A673 (cell line): ENCODE measurements around the gene HERPUD2. TPM values are rescaled to one million over a fixed set of nuclear protein-coding genes. Genes with fewer than 3 reads are reported as not detected.

Experiments used
- BruUV-seq: library from RNA; stranded (reverse); fragments of 400-500 nt; replicated peaks from 2 replicates; lab custom pipeline; 2021; lab: Mats Ljungman, UMichigan
- CTCF ChIA-PET: fragments of 300-600 bp; sonication (Branson Sonifier 250); formaldehyde crosslinking; loops from one replicate; lab custom pipeline; 2022; ENCODE audit warnings: antibody characterized with exemption; lab: Charles Lee
- POLR2A ChIA-PET: fragments of 300-600 bp; sonication (Branson Sonifier 250); formaldehyde crosslinking; loops from one replicate; lab custom pipeline; 2022; ENCODE audit warnings: antibody characterized with exemption; ENCODE audit not compliant: low non-redundant PET; lab: Charles Lee
- DNase-seq: peaks from one replicate; pipeline ENCODE4 v3.0.0-alpha.2; 2015; ENCODE audit warnings: low spot score
- H3K27ac ChIP-seq: fragments of 200-600 bp; sonication (generic); 2 replicates; pipeline ENCODE4 v1.5.1; 2016; ENCODE audit warnings: mixed run types, low read depth, mild to moderate bottlenecking, mixed read lengths, antibody characterized with exemption, low read length; ENCODE audit not compliant: poor library complexity, severe bottlenecking
- H3K27me3 ChIP-seq: fragments of 200-600 bp; sonication (generic); replicated peaks from 2 replicates; pipeline ENCODE4 v1.6.1; 2017; ENCODE audit warnings: mixed run types, low read depth, mild to moderate bottlenecking, mixed read lengths, antibody characterized with exemption, low read length; ENCODE audit not compliant: insufficient read depth, poor library complexity
- H3K36me3 ChIP-seq: fragments of 200-600 bp; sonication (generic); 2 replicates; pipeline ENCODE4 v1.6.1; 2016; ENCODE audit warnings: mixed run types, mild to moderate bottlenecking, mixed read lengths, antibody characterized with exemption, low read length; ENCODE audit not compliant: insufficient read depth, poor library complexity, severe bottlenecking
- H3K4me1 ChIP-seq: fragments of 200-600 bp; sonication (generic); 2 replicates; pipeline ENCODE4 v1.6.1; 2017; ENCODE audit warnings: mixed run types, mild to moderate bottlenecking, mixed read lengths, antibody characterized with exemption, low read length; ENCODE audit not compliant: insufficient read depth, poor library complexity, severe bottlenecking
- H3K4me3 ChIP-seq: fragments of 200-600 bp; sonication (generic); 2 replicates; pipeline ENCODE4 v1.5.1; 2016; ENCODE audit warnings: low read depth, mixed run types, mild to moderate bottlenecking, mixed read lengths, low read length; ENCODE audit not compliant: poor library complexity, severe bottlenecking
- H3K9me3 ChIP-seq: fragments of 200-600 bp; sonication (generic); 2 replicates; pipeline ENCODE4 v1.6.1; 2016; ENCODE audit warnings: mixed run types, low read depth, mild to moderate bottlenecking, mixed read lengths, antibody characterized with exemption, low read length; ENCODE audit not compliant: poor library complexity, severe bottlenecking
- EZH2 ChIP-seq: fragments of 200-600 bp; sonication (generic); IDR thresholded peaks from 2 replicates; pipeline ENCODE4 v1.6.1; 2017; ENCODE audit warnings: borderline replicate concordance, low read depth, mild to moderate bottlenecking, mixed read lengths, antibody characterized with exemption, low read length; ENCODE audit not compliant: poor library complexity, severe bottlenecking
- intact Hi-C: fragments of 100-400 bp; cut with micrococcal nuclease; formaldehyde crosslinking; loops from one replicate; pipeline ENCODE4 v1.10.0; 2022; ENCODE audit not compliant: unreplicated experiment
- total RNA-seq: library from RNA; stranded (reverse); gene quantifications from 2 replicates; pipeline ENCODE4 v1.2.3, GENCODE V29; 2021
- TF ChIP-seq, protein P1 (sequence below): fragments of 300-800, 200-600 bp; sonication (generic); conservative IDR thresholded peaks from 2 replicates; pipeline ENCODE4 v1.5.1; 2017; ENCODE audit warnings: low read depth, mild to moderate bottlenecking, antibody characterized with exemption, low read length, moderate library complexity, mixed read lengths

The HERPUD2 gene
- total RNA-seq, 1 experiment from 2014 or later, result 23.3 TPM

GRCh38 chr7:35647171-35647574 is 47.8 kb downstream of the HERPUD2 start:
- Histone ChIP-seq H3K27ac (peak overlapping the region; percentile 75), H3K36me3 (no peaks in the 10 kb centered on the region), H3K27me3 (no peaks in the 10 kb centered on the region), H3K9me3 (peaks cover 3% of the 10 kb centered on the region), H3K4me1 (peaks cover 37% of the 10 kb centered on the region), H3K4me3 (peak overlapping the region; percentile 27)
- no TSS peak for BruUV-seq
- DNase-seq, result peak; percentile 93
- intact Hi-C loops, result loop anchor here (10.0 kb wide), 1 partner anchor 158 kb away; the partner anchor contains the start of gene SEPTIN7
- TF ChIP-seq, protein P1, sequence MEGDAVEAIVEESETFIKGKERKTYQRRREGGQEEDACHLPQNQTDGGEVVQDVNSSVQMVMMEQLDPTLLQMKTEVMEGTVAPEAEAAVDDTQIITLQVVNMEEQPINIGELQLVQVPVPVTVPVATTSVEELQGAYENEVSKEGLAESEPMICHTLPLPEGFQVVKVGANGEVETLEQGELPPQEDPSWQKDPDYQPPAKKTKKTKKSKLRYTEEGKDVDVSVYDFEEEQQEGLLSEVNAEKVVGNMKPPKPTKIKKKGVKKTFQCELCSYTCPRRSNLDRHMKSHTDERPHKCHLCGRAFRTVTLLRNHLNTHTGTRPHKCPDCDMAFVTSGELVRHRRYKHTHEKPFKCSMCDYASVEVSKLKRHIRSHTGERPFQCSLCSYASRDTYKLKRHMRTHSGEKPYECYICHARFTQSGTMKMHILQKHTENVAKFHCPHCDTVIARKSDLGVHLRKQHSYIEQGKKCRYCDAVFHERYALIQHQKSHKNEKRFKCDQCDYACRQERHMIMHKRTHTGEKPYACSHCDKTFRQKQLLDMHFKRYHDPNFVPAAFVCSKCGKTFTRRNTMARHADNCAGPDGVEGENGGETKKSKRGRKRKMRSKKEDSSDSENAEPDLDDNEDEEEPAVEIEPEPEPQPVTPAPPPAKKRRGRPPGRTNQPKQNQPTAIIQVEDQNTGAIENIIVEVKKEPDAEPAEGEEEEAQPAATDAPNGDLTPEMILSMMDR, result no peak
- no peak for TF ChIP-seq EZH2
- ChIA-PET POLR2A (no interaction called here), CTCF (no interaction called here)

GRCh38 chr7:35646289-35647023 is 48.5 kb downstream of the HERPUD2 start:
- no peaks in the 10 kb centered on the region for H3K9me3 ChIP-seq
- CTCF ChIA-PET, result no interaction called here
- no peaks in the 10 kb centered on the region for H3K27me3 ChIP-seq
- peak overlapping the region; percentile 27 for H3K4me3 ChIP-seq
- intact Hi-C loops, result loop anchor here (10.0 kb wide), 1 partner anchor 158 kb away; the partner anchor contains the start of gene SEPTIN7
- TF ChIP-seq, protein P1, result no peak
- TF ChIP-seq EZH2, result no peak
- peak overlapping the region; percentile 75 for H3K27ac ChIP-seq
- POLR2A ChIA-PET, result no interaction called here
- H3K4me1 ChIP-seq, result peaks cover 37% of the 10 kb centered on the region
- no peaks in the 10 kb centered on the region for H3K36me3 ChIP-seq
- BruUV-seq, result TSS peak; percentile 70
- DNase-seq, result peak; percentile 76

DNA sequence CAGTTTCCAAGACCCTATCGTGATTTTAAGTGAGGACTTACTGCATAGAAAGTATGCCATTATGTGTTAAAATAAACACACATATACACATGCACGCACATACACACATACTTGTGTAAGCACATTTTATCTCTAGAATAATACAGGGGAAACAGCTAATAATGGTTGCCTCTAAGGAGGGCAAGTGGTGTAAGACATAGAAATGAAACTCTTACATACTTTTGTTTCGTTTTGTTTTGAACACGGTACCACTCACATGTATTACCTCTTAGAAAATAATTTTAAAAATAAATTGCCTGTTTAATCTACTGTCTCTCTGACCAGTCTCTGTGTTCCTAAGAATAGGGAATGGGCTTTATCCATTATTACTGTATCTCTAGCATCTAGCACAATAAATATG is 49.2 kb downstream of the HERPUD2 start:
- TF ChIP-seq EZH2, result no peak
- TF ChIP-seq, protein P1, result no peak
- ChIA-PET CTCF (no interaction called here), POLR2A (no interaction called here)
- no TSS peak for BruUV-seq
- no peaks in the 10 kb centered on the region for H3K36me3 ChIP-seq
- peak overlapping the region; percentile 75 for H3K27ac ChIP-seq
- no peak for DNase-seq
- H3K27me3 ChIP-seq, result no peaks in the 10 kb centered on the region
- intact Hi-C loops, result loop anchor here (10.0 kb wide), 1 partner anchor 159 kb away; the partner anchor contains the start of gene SEPTIN7
- H3K9me3 ChIP-seq, result no peaks in the 10 kb centered on the region
- H3K4me3 ChIP-seq, result no peak overlapping the region
- peaks cover 37% of the 10 kb centered on the region for H3K4me1 ChIP-seq
